Measurements from ENCODE around the gene MLXIP.

MLXIP gene

GRCh38 chr12:122124370-122124769, 45.8 kb downstream of the MLXIP start:
- no peak for DNase-seq (ENCODE audit: low read depth, low spot score)

- DNase-seq (ENCODE audit: low read depth, low spot score), result no peak
These were observed 47.1 kb downstream of the MLXIP start for GRCh38 chr12:122125452-122126341.

- DNase-seq (ENCODE audit: low read depth, low spot score), result no peak
These were observed 47.7 kb downstream of the MLXIP start for GRCh38 chr12:122126342-122126635.

GRCh38 chr12:122126713-122127597, 48.4 kb downstream of the MLXIP start:
- no peak for DNase-seq (ENCODE audit: low read depth, low spot score)

- no peak for DNase-seq (ENCODE audit: low read depth, low spot score)
These were observed 49.3 kb downstream of the MLXIP start for GRCh38 chr12:122127839-122128238.

GRCh38 chr12:122128481-122128880, 49.9 kb downstream of the MLXIP start:
- no peak for DNase-seq (ENCODE audit: low read depth, low spot score)

GRCh38 chr12:122129131-122129530, 50.6 kb downstream of the MLXIP start:
- no peak for DNase-seq (ENCODE audit: low read depth, low spot score)

- no peak for DNase-seq (ENCODE audit: low read depth, low spot score)
These were observed 51.6 kb downstream of the MLXIP start for GRCh38 chr12:122130150-122130549.

- no peak for DNase-seq (ENCODE audit: low read depth, low spot score)
These were observed 54.8 kb downstream of the MLXIP start for GRCh38 chr12:122133192-122133950.

GRCh38 chr12:122135437-122136031, 57.0 kb downstream of the MLXIP start:
- DNase-seq (ENCODE audit: low read depth, low spot score), result no peak

- peak; percentile 63 for DNase-seq (ENCODE audit: low read depth, low spot score)
These were observed 58.7 kb downstream of the MLXIP start for GRCh38 chr12:122137229-122137628.

- peak; percentile 62 for DNase-seq (ENCODE audit: low read depth, low spot score)
These were observed 59.1 kb downstream of the MLXIP start for GRCh38 chr12:122137681-122138080.

GRCh38 chr12:122138181-122138580, 59.6 kb downstream of the MLXIP start:
- DNase-seq (ENCODE audit: low read depth, low spot score), result no peak

GRCh38 chr12:122138616-122139015, 60.1 kb downstream of the MLXIP start:
- no peak for DNase-seq (ENCODE audit: low read depth, low spot score)

- DNase-seq (ENCODE audit: low read depth, low spot score), result no peak
These were observed 60.7 kb downstream of the MLXIP start for GRCh38 chr12:122139266-122139665.

- DNase-seq (ENCODE audit: low read depth, low spot score), result no peak
These were observed 61.4 kb downstream of the MLXIP start for GRCh38 chr12:122139941-122140340.

- DNase-seq (ENCODE audit: low read depth, low spot score), result no peak
These were observed 62.1 kb downstream of the MLXIP start for GRCh38 chr12:122140467-122141257.

GRCh38 chr12:122141911-122142725, 63.6 kb downstream of the MLXIP start:
- no peak for DNase-seq (ENCODE audit: low read depth, low spot score)

- no peak for DNase-seq (ENCODE audit: low read depth, low spot score)
These were observed 64.3 kb downstream of the MLXIP start for GRCh38 chr12:122142857-122143256.

- DNase-seq (ENCODE audit: low read depth, low spot score), result no peak
These were observed 66.3 kb downstream of the MLXIP start for GRCh38 chr12:122144885-122145284.

Measured in ELF-1 (cell line).